GM12878 (cell line): ENCODE measurements around the gene BCS1L. TPM values are rescaled to one million over a fixed set of nuclear protein-coding genes. Genes with fewer than 3 reads are reported as not detected.

Experiments used
- ATAC-seq: fragments of 200-7000 bp; cut with Tn5 transposase; 3 replicates; pipeline ENCODE4 v1.9.1; 2020; ENCODE audit warnings: mild to moderate bottlenecking, moderate library complexity
- BruUV-seq: library from RNA; stranded (reverse); fragments of 400-500 nt; replicated peaks from 2 replicates; lab custom pipeline; 2021; lab: Mats Ljungman, UMichigan
- CTCF ChIA-PET: fragments of 300-600 bp; sonication (Branson Sonifier 250); formaldehyde crosslinking; extraction: SDS; loops from one replicate; lab custom pipeline; 2021; ENCODE audit warnings: inconsistent platforms; lab: Yijun Ruan, JAX
- POLR2A ChIA-PET: fragments of 350-600 bp; formaldehyde crosslinking; extraction: SDS; loops from one replicate; lab custom pipeline; 2021; ENCODE audit warnings: inconsistent platforms; lab: Charles Lee
- RAD21 ChIA-PET: fragments of 300-600 bp; sonication (Branson Sonifier 250); formaldehyde crosslinking; loops from one replicate; lab custom pipeline; 2023; ENCODE audit warnings: antibody characterized with exemption; ENCODE audit not compliant: unreplicated experiment; lab: Charles Lee
- SMC1A ChIA-PET: fragments of 300-600 bp; sonication (Branson Sonifier 250); formaldehyde crosslinking; loops from one replicate; lab custom pipeline; 2023; ENCODE audit not compliant: unreplicated experiment, uncharacterized antibody; lab: Charles Lee
- DNase-seq: peaks from one replicate; pipeline ENCODE4 v3.0.0-alpha.2; 2011; ENCODE audit warnings: low read depth, low spot score
- FAIRE-seq: peaks from 3 replicates; lab custom pipeline; 2011; peaks lifted over from hg19 to GRCh38; lab: Jason Lieb, UNC
- H2AFZ ChIP-seq: 2 replicates; pipeline ENCODE4 v1.6.0; 2011; ENCODE audit warnings: low read depth, low read length, control low read depth; ENCODE audit not compliant: control insufficient read depth
- H3K27ac ChIP-seq: 2 replicates; pipeline ENCODE4 v1.5.1; 2011; ENCODE audit warnings: control low read depth; ENCODE audit not compliant: control insufficient read depth, insufficient read depth
- H3K27me3 ChIP-seq, 2 experiments: replicated peaks in 1 of 2; 2 replicates each; pipeline versions ENCODE4 v1.6.0 to v1.6.1; 2011; ENCODE audit warnings: low read length in 1 of 2; ENCODE audit not compliant: control insufficient read depth in 2 of 2, insufficient read depth in 2 of 2
- H3K36me3 ChIP-seq, 2 experiments: 2 replicates each; pipeline ENCODE4 v1.5.1; 2011; ENCODE audit warnings: low read length in 1 of 2; ENCODE audit not compliant: control insufficient read depth in 2 of 2, insufficient read depth in 2 of 2
- H3K4me1 ChIP-seq: 2 replicates; pipeline ENCODE4 v1.6.1; 2011; ENCODE audit warnings: mild to moderate bottlenecking, low read length, moderate library complexity, mixed read lengths; ENCODE audit not compliant: control insufficient read depth, insufficient read depth
- H3K4me2 ChIP-seq: 2 replicates; pipeline ENCODE4 v1.6.0; 2011; ENCODE audit warnings: control low read depth; ENCODE audit not compliant: control insufficient read depth, insufficient read depth
- H3K4me3 ChIP-seq: fragments of 200-600 bp; sonication (generic); 2 replicates; pipeline ENCODE4 v1.5.1; 2016
- H3K79me2 ChIP-seq: 2 replicates; pipeline ENCODE4 v1.6.0; 2011; ENCODE audit warnings: low read length; ENCODE audit not compliant: control insufficient read depth, insufficient read depth
- H3K9ac ChIP-seq: 2 replicates; pipeline ENCODE4 v1.8.0; 2011; ENCODE audit warnings: low read length, control low read depth, mixed read lengths; ENCODE audit not compliant: control insufficient read depth, insufficient read depth
- H3K9me3 ChIP-seq: replicated peaks from 3 replicates; pipeline ENCODE4 v1.5.1; 2011; ENCODE audit warnings: mild to moderate bottlenecking, low read length; ENCODE audit not compliant: control insufficient read depth, insufficient read depth
- H4K20me1 ChIP-seq: 2 replicates; pipeline ENCODE4 v1.6.0; 2011; ENCODE audit not compliant: control insufficient read depth, insufficient read depth
- E4F1 ChIP-seq: fragments of 450-650 bp; IDR thresholded peaks from 2 replicates; pipeline ENCODE4 v1.6.1; 2018; ENCODE audit warnings: borderline replicate concordance, mild to moderate bottlenecking; ENCODE audit not compliant: partially characterized antibody
- EP300 ChIP-seq, 2 experiments: fragments of 150-350 bp in 1 of 2; IDR thresholded peaks; 2 replicates each; pipeline ENCODE4 v1.6.1; 2011 to 2012; ENCODE audit warnings: low read depth in 2 of 2, low read length in 2 of 2, borderline replicate concordance in 1 of 2, improper control_type of control experiment in 1 of 2, inconsistent platforms in 1 of 2; ENCODE audit not compliant: control insufficient read depth in 1 of 2
- ESRRA ChIP-seq: IDR thresholded peaks from 2 replicates; pipeline ENCODE4 v1.6.1; 2012; ENCODE audit warnings: mild to moderate bottlenecking, low read length, improper control_type of control experiment
- FOXK2 ChIP-seq: fragments of 450-650 bp; IDR thresholded peaks from 2 replicates; pipeline ENCODE4 v1.6.1; 2017; ENCODE audit warnings: mild to moderate bottlenecking, moderate library complexity
- LARP7 ChIP-seq: fragments of 450-650 bp; IDR thresholded peaks from 2 replicates; pipeline ENCODE4 v1.6.1; 2017; ENCODE audit warnings: mild to moderate bottlenecking
- NFIC ChIP-seq: IDR thresholded peaks from 2 replicates; pipeline ENCODE4 v1.6.1; 2012; ENCODE audit warnings: low read depth, mild to moderate bottlenecking, inconsistent platforms, low read length, moderate library complexity
- NR2F1 ChIP-seq: fragments of 450-650 bp; conservative IDR thresholded peaks from 2 replicates; pipeline ENCODE4 v1.6.1; 2017; ENCODE audit warnings: mild to moderate bottlenecking
- PBX3 ChIP-seq: IDR thresholded peaks from 2 replicates; pipeline ENCODE4 v1.6.1; 2011; ENCODE audit warnings: mild to moderate bottlenecking, low read depth, low read length, moderate library complexity; ENCODE audit not compliant: insufficient replicate concordance
- ZNF207 ChIP-seq: fragments of 450-650 bp; IDR thresholded peaks from 2 replicates; pipeline ENCODE4 v1.6.1; 2014; ENCODE audit warnings: antibody characterized with exemption, mild to moderate bottlenecking, borderline replicate concordance
- WGBS: methylation state at CpG from one replicate; pipeline ENCODE4 v1.1.6; 2016; ENCODE audit warnings: low lambda C conversion rate; ENCODE audit not compliant: insufficient replicate concordance, insufficient coverage; ENCODE audit errors: missing lambda C conversion rate; 5-methylcytosine and 5-hydroxymethylcytosine counted together
- in situ Hi-C: fragments of 300-500 bp; cut with MboI; formaldehyde crosslinking; loops from 9 replicates; pipeline ENCODE4 v1.14.3; 2018; ENCODE audit warnings: mixed read lengths
- intact Hi-C: fragments of 100-400 bp; cut with micrococcal nuclease; formaldehyde crosslinking; loops from one replicate; pipeline ENCODE4 v1.14.2; 2022; ENCODE audit not compliant: unreplicated experiment
- polyA plus RNA-seq, 11 experiments: library from polyadenylated mRNA; depleted of rRNA in 4 of 11; unstranded in 6 of 11; stranded (reverse) in 5 of 11; fragments of >200 nt; fragmentation: Nextera tagmentation in 4 of 11; fragmentation: Illumina TruSeq in 1 of 11; extraction: Ambion mirVana in 4 of 11; extraction: Trizol in 1 of 11; gene quantifications; 1 replicate in 1 of 11; 2 replicates in 10 of 11; pipeline versions ENCODE4 v1.2.1 to v1.2.3, GENCODE V29; 2011 to 2016; ENCODE audit warnings: inconsistent platforms in 2 of 11, missing spikeins in 2 of 11, low read depth in 1 of 11
- total RNA-seq, 4 experiments: library from RNA; depleted of rRNA in 3 of 4; stranded (reverse); fragments of >200 nt in 3 of 4; fragmentation: Illumina TruSeq in 1 of 4; extraction: Trizol in 1 of 4; gene quantifications; 2 replicates each; pipeline versions ENCODE4 v1.2.1 to v1.2.3, GENCODE V29; 2013 to 2021

BCS1L gene
- total and polyA plus RNA-seq, 10 of the 15 experiments (the other 5 are each of a cell fraction or from before 2014, with no cell fraction given): 40.4 to 114 (median 65.2) TPM

- H3K27me3 ChIP-seq: no peaks in the 10 kb centered on the region
- in situ Hi-C loops: no loop called here
- H3K4me3 ChIP-seq: no peak overlapping the region
- BruUV-seq: no TSS peak
- H3K9ac ChIP-seq: no peak overlapping the region
- no peak overlapping the region for H3K27ac ChIP-seq
- TF ChIP-seq FOXK2 (no peak), EP300 (IDR thresholded peaks at IDR 0.05; ENCODE audit: borderline replicate concordance in 1 of 2, control insufficient read depth in 1 of 2, low read depth in 2 of 2, low read length in 2 of 2) (no peak), NR2F1 (0 out of 2 replicates have a peak, but pooled peaks have one; percentile 29), ESRRA (no peak)
- H3K4me1 ChIP-seq: no peaks in the 10 kb centered on the region
- RAD21 ChIA-PET: no interaction called here
- no peaks in the 10 kb centered on the region for H3K79me2 ChIP-seq
- SMC1A ChIA-PET: no interaction called here
- no peaks in the 10 kb centered on the region for H3K36me3 ChIP-seq
- POLR2A ChIA-PET: interaction anchor here (0.5 kb wide), 1 partner anchor 227 kb away, joined by 3 read pairs; no protein-coding TSS in a partner anchor
- no peak overlapping the region for H2AFZ ChIP-seq
- H3K9me3 ChIP-seq: no peaks in the 10 kb centered on the region
- H3K4me2 ChIP-seq: no peak overlapping the region
- intact Hi-C loops: no loop called here
- no peak for DNase-seq
- ATAC-seq: no peak
- CTCF ChIA-PET: no interaction called here
- no peaks in the 10 kb centered on the region for H4K20me1 ChIP-seq
- no peak for FAIRE-seq
- WGBS: 89% methylated on average over 3 of the region's 3 CpGs
These were observed 35.1 kb downstream of the BCS1L start for GRCh38 chr2:218694405-218695145.

- CTCF ChIA-PET: no interaction called here
- 95% methylated on average over 8 of the region's 8 CpGs for WGBS
- POLR2A ChIA-PET: no interaction called here
- DNase-seq (no peak), FAIRE-seq (no peak), ATAC-seq (no peak)
- Histone ChIP-seq H3K27ac (no peak overlapping the region), H2AFZ (no peak overlapping the region), H4K20me1 (no peaks in the 10 kb centered on the region), H3K4me3 (no peak overlapping the region), H3K9me3 (no peaks in the 10 kb centered on the region), H3K9ac (no peak overlapping the region), H3K4me1 (no peaks in the 10 kb centered on the region), H3K79me2 (no peaks in the 10 kb centered on the region), H3K36me3 (peaks cover 0 to 2% of the 10 kb centered on the region in 2 experiments; a peak in 1 of 4 replicates), H3K27me3 (no peaks in the 10 kb centered on the region), H3K4me2 (no peak overlapping the region)
- no TSS peak for BruUV-seq
- SMC1A ChIA-PET: interaction anchor here (1.3 kb wide), 1 partner anchor 149 kb away, joined by 3 read pairs; no protein-coding TSS in a partner anchor
- RAD21 ChIA-PET: no interaction called here
- in situ Hi-C loops: no loop called here
- intact Hi-C loops: no loop called here
- no peak for TF ChIP-seq E4F1
- TF ChIP-seq NFIC: no peak
- TF ChIP-seq PBX3: no peak
- no peak for TF ChIP-seq ZNF207
- TF ChIP-seq LARP7: no peak
These were observed 39.4 kb downstream of the BCS1L start for GRCh38 chr2:218698885-218699284.
